CD4-positive, alpha-beta T cell (primary cell): Measurements from ENCODE around the gene ANKLE1. TPM values are rescaled to one million over a fixed set of nuclear protein-coding genes. Genes with fewer than 3 reads are reported as not detected.

ENCODE experiments used
- ATAC-seq: fragments of 200-7000 bp; cut with Tn5 transposase; one replicate; pipeline ENCODE4 v1.10.0; 2022; ENCODE audit warnings: mild to moderate bottlenecking; ENCODE audit not compliant: poor library complexity
- CTCF ChIA-PET: fragments of 350-600 bp; sonication (Branson Sonifier 250); formaldehyde crosslinking; loops from one replicate; lab custom pipeline; 2021; ENCODE audit warnings: antibody characterized with exemption, inconsistent platforms; lab: Charles Lee
- POLR2A ChIA-PET: fragments of 350-600 bp; sonication (Branson Sonifier 250); formaldehyde crosslinking; loops from one replicate; lab custom pipeline; 2021; ENCODE audit warnings: antibody characterized with exemption, inconsistent platforms; lab: Charles Lee
- DNase-seq, 14 experiments: peaks; one replicate each; pipeline ENCODE4 v3.0.0-alpha.2; 2013 to 2020; ENCODE audit warnings: mixed read lengths in 2 of 14
- H3K27ac ChIP-seq, 2 donors: one replicate each; pipeline versions ENCODE4 v1.5.1 to v1.7.0; 2013; ENCODE audit warnings: low read length in 2 of 2, low read depth in 1 of 2, mild to moderate bottlenecking in 1 of 2
- H3K27me3 ChIP-seq, 2 experiments: 1 replicate in 1 of 2; 2 replicates in 1 of 2; pipeline versions ENCODE4 v1.6.1 to v1.7.0; 2013; ENCODE audit warnings: low read length in 2 of 2, control low read depth in 1 of 2, mild to moderate bottlenecking in 1 of 2, moderate library complexity in 1 of 2; ENCODE audit not compliant: insufficient read depth in 2 of 2, control insufficient read depth in 1 of 2
- H3K36me3 ChIP-seq: one replicate; pipeline ENCODE4 v1.6.1; 2013; ENCODE audit warnings: low read length, control low read depth; ENCODE audit not compliant: insufficient read depth
- H3K4me1 ChIP-seq: one replicate; pipeline ENCODE4 v1.6.1; 2013; ENCODE audit warnings: low read length, control low read depth; ENCODE audit not compliant: insufficient read depth
- H3K4me3 ChIP-seq: one replicate; pipeline ENCODE4 v1.5.1; 2013; ENCODE audit warnings: mild to moderate bottlenecking, low read length, moderate library complexity
- H3K9me3 ChIP-seq, 2 experiments: 1 replicate in 1 of 2; 2 replicates in 1 of 2; pipeline versions ENCODE4 v1.6.1 to v1.7.0; 2013; ENCODE audit warnings: low read length in 2 of 2, mild to moderate bottlenecking in 2 of 2, control low read depth in 1 of 2, moderate library complexity in 1 of 2; ENCODE audit not compliant: control insufficient read depth in 1 of 2, insufficient read depth in 1 of 2
- H3K27ac Mint-ChIP-seq: one replicate; pipeline ENCODE4 v1.8.0; 2020; ENCODE audit warnings: mixed read lengths
- H3K27me3 Mint-ChIP-seq: one replicate; pipeline ENCODE4 v1.8.0; 2021; ENCODE audit warnings: mixed read lengths
- H3K36me3 Mint-ChIP-seq: one replicate; pipeline ENCODE4 v1.8.0; 2021; ENCODE audit warnings: low read depth, mixed read lengths
- H3K4me1 Mint-ChIP-seq: one replicate; pipeline ENCODE4 v1.8.0; 2021; ENCODE audit warnings: low read depth, mixed read lengths
- H3K4me3 Mint-ChIP-seq: one replicate; pipeline ENCODE4 v1.8.0; 2020; ENCODE audit warnings: mild to moderate bottlenecking, mixed read lengths
- H3K9me3 Mint-ChIP-seq: one replicate; pipeline ENCODE4 v1.8.0; 2020; ENCODE audit warnings: mixed read lengths
- intact Hi-C, 2 experiments: fragments of 100-400 bp; cut with DNase I in 1 of 2; cut with micrococcal nuclease in 1 of 2; formaldehyde crosslinking; loops; one replicate each; pipeline versions ENCODE4 v1.15.1 to v1.9.0; 2023 to 2025; cut with DNase I, micrococcal nuclease
- total RNA-seq, 174 experiments: library from RNA in 2 of 174; stranded (reverse) in 2 of 174; gene quantifications; one replicate each; pipeline ENCODE4 v1.2.3 and lab custom pipeline; 2021 to 2026
- TF ChIP-seq, protein P1 (sequence below): fragments of 200-600 bp; IDR thresholded peaks from one replicate; pipeline ENCODE4 v1.8.0; 2022; ENCODE audit warnings: antibody characterized with exemption, mild to moderate bottlenecking

Gene ANKLE1
- total RNA-seq, 2 experiments from 2014 or later: 0.85 to 1.9 TPM

DNA sequence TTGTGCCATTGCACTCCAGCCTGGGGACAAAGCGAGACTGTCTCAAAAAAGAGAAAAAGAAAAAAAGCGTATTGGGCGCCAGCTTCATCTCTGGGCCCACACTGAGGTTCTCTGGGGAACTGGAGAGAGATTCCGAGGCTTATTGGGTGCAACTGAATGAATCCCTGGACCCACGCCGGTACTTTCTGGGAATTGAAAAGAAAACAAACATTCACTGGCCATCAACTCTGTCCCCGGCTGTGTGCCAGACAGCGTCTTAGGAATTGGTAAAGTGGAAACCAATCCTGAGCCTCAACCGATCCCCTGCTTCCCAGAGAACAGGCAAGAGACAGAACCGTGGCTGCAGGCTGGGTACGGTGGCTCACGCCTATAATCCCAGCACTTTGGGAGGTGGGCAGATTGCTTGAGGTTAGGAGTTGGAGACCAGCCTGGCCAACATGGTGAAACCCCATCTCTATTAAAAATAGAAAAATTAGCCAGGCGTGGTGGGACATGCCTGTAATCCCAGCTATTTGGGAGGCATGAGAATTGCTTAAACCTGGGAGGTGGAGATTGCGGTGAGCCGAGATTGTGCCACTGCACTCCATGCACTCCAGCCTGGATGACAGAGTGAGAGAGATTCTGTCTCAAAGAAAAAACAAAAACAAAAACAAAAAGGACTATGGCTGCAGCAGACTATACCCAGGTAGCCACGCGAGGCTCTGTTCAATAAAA, 44.3 kb downstream of the ANKLE1 start:
- Histone ChIP-seq H3K36me3 (peaks cover 7% of the 10 kb centered on the region), H3K27me3 (no peaks in the 10 kb centered on the region), H3K4me3 (no peak overlapping the region), H3K9me3 (peaks cover 0 to 7% of the 10 kb centered on the region in 2 experiments), H3K4me1 (peaks cover 28% of the 10 kb centered on the region), H3K27ac (no peak overlapping the region)
- intact Hi-C loops: no loop called here
- H3K27ac Mint-ChIP-seq: no peak overlapping the region
- H3K4me3 Mint-ChIP-seq: peak overlapping the region; percentile 63
- TF ChIP-seq, protein P1, sequence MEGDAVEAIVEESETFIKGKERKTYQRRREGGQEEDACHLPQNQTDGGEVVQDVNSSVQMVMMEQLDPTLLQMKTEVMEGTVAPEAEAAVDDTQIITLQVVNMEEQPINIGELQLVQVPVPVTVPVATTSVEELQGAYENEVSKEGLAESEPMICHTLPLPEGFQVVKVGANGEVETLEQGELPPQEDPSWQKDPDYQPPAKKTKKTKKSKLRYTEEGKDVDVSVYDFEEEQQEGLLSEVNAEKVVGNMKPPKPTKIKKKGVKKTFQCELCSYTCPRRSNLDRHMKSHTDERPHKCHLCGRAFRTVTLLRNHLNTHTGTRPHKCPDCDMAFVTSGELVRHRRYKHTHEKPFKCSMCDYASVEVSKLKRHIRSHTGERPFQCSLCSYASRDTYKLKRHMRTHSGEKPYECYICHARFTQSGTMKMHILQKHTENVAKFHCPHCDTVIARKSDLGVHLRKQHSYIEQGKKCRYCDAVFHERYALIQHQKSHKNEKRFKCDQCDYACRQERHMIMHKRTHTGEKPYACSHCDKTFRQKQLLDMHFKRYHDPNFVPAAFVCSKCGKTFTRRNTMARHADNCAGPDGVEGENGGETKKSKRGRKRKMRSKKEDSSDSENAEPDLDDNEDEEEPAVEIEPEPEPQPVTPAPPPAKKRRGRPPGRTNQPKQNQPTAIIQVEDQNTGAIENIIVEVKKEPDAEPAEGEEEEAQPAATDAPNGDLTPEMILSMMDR: no peak
- ATAC-seq (no peak), DNase-seq (no peak)
- ChIA-PET POLR2A (interaction anchor here (1.6 kb wide), 1 partner anchor 17 kb away, joined by 4 read pairs; the partner anchor contains the start of gene DDA1), CTCF (interaction anchor here (2.2 to 3.5 kb wide), 2 partner anchors 21 to 34 kb away, joined by 10 to 13 read pairs; partner anchors contain the start of gene MRPL34)
- H3K27me3 Mint-ChIP-seq: no peaks in the 10 kb centered on the region
- no peaks in the 10 kb centered on the region for H3K9me3 Mint-ChIP-seq
- H3K36me3 Mint-ChIP-seq: peaks cover 8% of the 10 kb centered on the region
- peaks cover 15% of the 10 kb centered on the region for H3K4me1 Mint-ChIP-seq

DNA sequence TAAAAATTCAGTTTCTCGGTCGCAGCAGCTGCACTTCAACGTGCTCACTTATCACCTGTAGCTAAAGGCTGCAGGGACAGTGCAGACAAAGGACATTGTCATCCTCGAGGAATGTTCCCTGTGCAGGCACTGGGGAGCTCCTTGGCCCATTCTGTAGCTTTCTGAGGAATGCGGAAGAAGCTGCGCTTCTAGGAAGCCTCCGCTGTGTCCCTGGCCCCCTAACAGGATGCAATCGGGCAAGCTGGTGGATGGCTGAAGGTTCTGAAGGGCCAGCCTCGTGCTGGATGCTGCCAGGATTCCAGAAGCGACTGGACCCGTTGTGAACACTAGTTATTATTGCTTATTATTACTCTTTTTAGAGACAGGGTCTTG, 44.9 kb downstream of the ANKLE1 start:
- H3K9me3 Mint-ChIP-seq: no peaks in the 10 kb centered on the region
- intact Hi-C loops: no loop called here
- H3K27ac Mint-ChIP-seq: no peak overlapping the region
- POLR2A ChIA-PET: interaction anchor here (1.6 kb wide), 1 partner anchor 17 kb away, joined by 4 read pairs; the partner anchor contains the start of gene DDA1
- H3K27ac ChIP-seq: no peak overlapping the region
- no peaks in the 10 kb centered on the region for H3K27me3 Mint-ChIP-seq
- DNase-seq (peak in 1 of 14 experiments; percentile 17), ATAC-seq (no peak)
- peaks cover 28% of the 10 kb centered on the region for H3K4me1 ChIP-seq
- H3K4me3 ChIP-seq: no peak overlapping the region
- TF ChIP-seq, protein P1: no peak
- H3K27me3 ChIP-seq: no peaks in the 10 kb centered on the region
- peaks cover 8% of the 10 kb centered on the region for H3K36me3 Mint-ChIP-seq
- H3K4me3 Mint-ChIP-seq: peak overlapping the region; percentile 63
- H3K4me1 Mint-ChIP-seq: peaks cover 15% of the 10 kb centered on the region
- CTCF ChIA-PET: interaction anchor here (2.2 to 3.5 kb wide), 2 partner anchors 21 to 34 kb away, joined by 10 to 13 read pairs; partner anchors contain the start of gene MRPL34
- peaks cover 3% of the 10 kb centered on the region for H3K36me3 ChIP-seq
- H3K9me3 ChIP-seq: peaks cover 0 to 7% of the 10 kb centered on the region in 2 experiments

DNA sequence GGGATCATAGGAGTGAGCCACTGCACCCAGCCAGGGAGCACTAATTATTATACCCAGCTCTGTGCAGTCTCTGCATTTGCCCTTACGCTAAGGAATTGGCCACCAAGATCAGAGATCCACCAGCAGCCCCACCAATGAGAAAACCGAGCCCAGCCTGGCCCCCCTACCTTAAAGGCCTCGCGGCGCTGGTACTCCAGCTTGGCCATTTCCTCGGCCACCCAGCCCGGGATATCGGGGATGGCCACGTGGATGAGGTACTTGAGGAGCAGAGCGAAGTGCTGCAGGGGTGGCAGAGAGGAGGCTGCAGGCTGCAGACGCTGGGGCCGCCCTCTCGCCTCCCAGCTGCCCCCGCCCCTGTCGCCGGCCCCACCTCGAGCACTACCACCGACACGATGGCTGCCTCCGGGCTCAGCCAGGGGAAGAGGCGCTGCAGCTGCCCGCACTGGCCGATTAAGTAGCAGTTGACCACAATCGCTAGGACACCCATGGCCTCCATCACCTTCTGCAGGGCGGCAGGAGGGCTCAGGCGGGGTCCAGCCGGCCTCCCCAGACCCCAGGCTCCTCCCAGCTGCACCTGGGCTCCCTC, 45.5 kb downstream of the ANKLE1 start:
- H3K9me3 ChIP-seq: peaks cover 0 to 7% of the 10 kb centered on the region in 2 experiments
- TF ChIP-seq, protein P1: no peak
- H3K27ac ChIP-seq: no peak overlapping the region
- DNase-seq: peak in 1 of 14 experiments; percentile 41
- H3K27me3 Mint-ChIP-seq: no peaks in the 10 kb centered on the region
- H3K27me3 ChIP-seq: no peaks in the 10 kb centered on the region
- H3K4me3 Mint-ChIP-seq: peak overlapping the region; percentile 63
- no peak overlapping the region for H3K4me3 ChIP-seq
- CTCF ChIA-PET: interaction anchor here (2.2 to 3.5 kb wide), 2 partner anchors 22 to 35 kb away, joined by 10 to 13 read pairs; partner anchors contain the start of gene MRPL34
- H3K4me1 Mint-ChIP-seq: peaks cover 15% of the 10 kb centered on the region
- H3K36me3 Mint-ChIP-seq: peaks cover 7% of the 10 kb centered on the region
- H3K9me3 Mint-ChIP-seq: no peaks in the 10 kb centered on the region
- no peaks in the 10 kb centered on the region for H3K36me3 ChIP-seq
- POLR2A ChIA-PET: interaction anchor here (1.8 kb wide), 1 partner anchor 21 kb away, joined by 9 read pairs; the partner anchor contains the start of gene MRPL34
- H3K27ac Mint-ChIP-seq: no peak overlapping the region
- no peak for ATAC-seq
- peaks cover 28% of the 10 kb centered on the region for H3K4me1 ChIP-seq
- intact Hi-C loops: no loop called here
